Endothelial cell of umbilical vein (primary cell): ENCODE results near the gene C12orf43. TPM values are rescaled to one million over a fixed set of nuclear protein-coding genes. Genes with fewer than 3 reads are reported as not detected.

ENCODE experiments used
- BruUV-seq: library from RNA; stranded (reverse); fragments of 400-500 nt; replicated peaks from 2 replicates; lab custom pipeline; 2021; lab: Mats Ljungman, UMichigan
- CTCF ChIA-PET: fragments of 300-600, 350-600 bp; sonication (Branson Sonifier 250); formaldehyde crosslinking; loops from one replicate; lab custom pipeline; 2021; ENCODE audit warnings: antibody characterized with exemption, inconsistent platforms; lab: Charles Lee
- POLR2A ChIA-PET: fragments of 300-600, 350-600 bp; sonication (Branson Sonifier 250); formaldehyde crosslinking; loops from one replicate; lab custom pipeline; 2021; ENCODE audit warnings: antibody characterized with exemption, inconsistent platforms; lab: Charles Lee
- DNase-seq: peaks from one replicate; pipeline ENCODE4 v3.0.0-alpha.2; 2011; ENCODE audit warnings: low read depth, low spot score
- FAIRE-seq: peaks from 2 replicates; lab custom pipeline; 2011; peaks lifted over from hg19 to GRCh38; lab: Jason Lieb, UNC
- H2AFZ ChIP-seq: 2 replicates; pipeline ENCODE4 v1.6.0; 2012; ENCODE audit warnings: low read depth, low read length, control low read depth, inconsistent platforms
- H3K27ac ChIP-seq: 2 replicates; pipeline ENCODE4 v1.5.1; 2011; ENCODE audit warnings: low read depth, mild to moderate bottlenecking, control low read depth, low read length, moderate library complexity; ENCODE audit not compliant: insufficient read depth
- H3K27me3 ChIP-seq, 2 experiments: 2 replicates each; pipeline versions ENCODE4 v1.6.0 to v1.6.1; 2011; ENCODE audit warnings: low read length in 2 of 2, mixed read lengths in 1 of 2; ENCODE audit not compliant: control insufficient read depth in 2 of 2, insufficient read depth in 2 of 2
- H3K36me3 ChIP-seq, 2 experiments: 2 replicates in 1 of 2; 3 replicates in 1 of 2; pipeline ENCODE4 v1.5.1; 2011; ENCODE audit warnings: low read length in 2 of 2, mild to moderate bottlenecking in 1 of 2, moderate library complexity in 1 of 2; ENCODE audit not compliant: control insufficient read depth in 2 of 2, insufficient read depth in 2 of 2; ENCODE audit errors: extremely low read depth in 1 of 2
- H3K4me1 ChIP-seq: 3 replicates; pipeline ENCODE4 v1.5.1; 2011; ENCODE audit warnings: mild to moderate bottlenecking, low read length; ENCODE audit not compliant: control insufficient read depth, insufficient read depth; ENCODE audit errors: extremely low read depth
- H3K4me2 ChIP-seq: 2 replicates; pipeline ENCODE4 v1.6.1; 2011; ENCODE audit warnings: low read length, control low read depth, mixed read lengths; ENCODE audit not compliant: insufficient read depth
- H3K4me3 ChIP-seq, 3 experiments: fragments of 200-600 bp in 1 of 3; sonication (generic), shearing (Covaris generic) in 1 of 3; replicated peaks in 1 of 3; 2 replicates each; pipeline ENCODE4 v1.5.1; 2011 to 2016; ENCODE audit warnings: control low read depth in 3 of 3, low read length in 3 of 3, mild to moderate bottlenecking in 2 of 3, inconsistent platforms in 1 of 3, low read depth in 1 of 3, moderate library complexity in 1 of 3; ENCODE audit not compliant: insufficient read depth in 1 of 3
- H3K79me2 ChIP-seq: 2 replicates; pipeline ENCODE4 v1.6.0; 2012; ENCODE audit warnings: low read length, inconsistent platforms; ENCODE audit not compliant: control insufficient read depth, insufficient read depth
- H3K9ac ChIP-seq: replicated peaks from 2 replicates; pipeline ENCODE3; 2011; ENCODE audit warnings: low read length, control low read depth; ENCODE audit not compliant: insufficient read depth; ENCODE audit errors: extremely low read depth
- H3K9me1 ChIP-seq: replicated peaks from 3 replicates; pipeline ENCODE4 v1.6.0; 2011; ENCODE audit warnings: mild to moderate bottlenecking, low read length; ENCODE audit not compliant: control insufficient read depth, insufficient read depth; ENCODE audit errors: extremely low read depth
- H3K9me3 ChIP-seq: replicated peaks from 2 replicates; pipeline ENCODE4 v1.5.1; 2012; ENCODE audit warnings: low read length, inconsistent platforms; ENCODE audit not compliant: control insufficient read depth, insufficient read depth
- H4K20me1 ChIP-seq: replicated peaks from 2 replicates; pipeline ENCODE3; 2011; ENCODE audit warnings: mild to moderate bottlenecking, low read length; ENCODE audit not compliant: control insufficient read depth, insufficient read depth; ENCODE audit errors: extremely low read depth
- FOS ChIP-seq: IDR thresholded peaks from 2 replicates; pipeline ENCODE4 v1.6.1; 2011; ENCODE audit warnings: mild to moderate bottlenecking, low read length, moderate library complexity, borderline replicate concordance; ENCODE audit not compliant: insufficient read depth
- GATA2 ChIP-seq: IDR thresholded peaks from 2 replicates; pipeline ENCODE4 v1.7.0; 2011; ENCODE audit warnings: low read depth, mild to moderate bottlenecking, moderate library complexity, mixed read lengths, low read length; ENCODE audit not compliant: insufficient read length, insufficient read depth
- JUN ChIP-seq: IDR thresholded peaks from 2 replicates; pipeline ENCODE4 v1.6.1; 2011; ENCODE audit warnings: borderline replicate concordance, low read depth; ENCODE audit not compliant: insufficient read length, insufficient read depth
- MYC ChIP-seq: IDR thresholded peaks from one replicate; pipeline ENCODE4 v1.6.1; 2011; ENCODE audit warnings: mild to moderate bottlenecking, low read depth, low read length
- POLR2AphosphoS5 ChIP-seq: IDR thresholded peaks from 2 replicates; pipeline ENCODE4 v1.6.1; 2012; ENCODE audit warnings: low read depth, mild to moderate bottlenecking, control low read depth, low read length, moderate library complexity; ENCODE audit not compliant: insufficient read depth
- dilution Hi-C: fragments of 300-500 bp; cut with MboI; formaldehyde crosslinking; loops from one replicate; pipeline ENCODE4 v1.15.0; 2019; ENCODE audit warnings: low sequenced_read_pairs; ENCODE audit not compliant: extremely low pct_ligation_motif_present
- intact Hi-C: fragments of 100-400 bp; cut with micrococcal nuclease; formaldehyde crosslinking; loops from one replicate; pipeline ENCODE4 v1.10.0; 2022
- polyA plus RNA-seq, 4 experiments: library from polyadenylated mRNA; depleted of rRNA in 3 of 4; stranded (reverse) in 3 of 4; unstranded in 1 of 4; fragments of >200 nt; gene quantifications; 2 replicates each; pipeline versions ENCODE4 v1.2.1 to v1.2.3, GENCODE V29; 2011 to 2012; ENCODE audit warnings: missing spikeins in 1 of 4
- total RNA-seq: library from RNA; stranded (reverse); gene quantifications from 2 replicates; pipeline ENCODE4 v1.2.3, GENCODE V29; 2021
- TF ChIP-seq, protein P1 (sequence below): IDR thresholded peaks from 2 replicates; pipeline ENCODE4 v1.6.1; 2011; ENCODE audit not compliant: insufficient read depth, insufficient read length
- TF ChIP-seq, protein P2 (sequence below), 2 donors: IDR thresholded peaks; 1 replicate in 1 of 2; 2 replicates in 1 of 2; pipeline ENCODE4 v1.5.1; 2011; ENCODE audit warnings: low read length in 2 of 2, mild to moderate bottlenecking in 2 of 2, moderate library complexity in 2 of 2, control low read depth in 1 of 2, inconsistent platforms in 1 of 2, low read depth in 1 of 2; ENCODE audit not compliant: insufficient read depth in 1 of 2; ENCODE audit errors: extremely low read depth in 1 of 2

The C12orf43 gene
- total and polyA plus RNA-seq, 2 donors (not counting 3 experiments of a cell fraction or from before 2014, with no cell fraction given), result 12.3 to 24.7 TPM

GRCh38 chr12:120983759-120984158 lies 32.5 kb downstream of the C12orf43 start:
- intact Hi-C loops, result no loop called here
- H3K9me1 ChIP-seq, result no peaks in the 10 kb centered on the region
- H3K36me3 ChIP-seq, result no peaks in the 10 kb centered on the region
- H3K4me1 ChIP-seq, result no peaks in the 10 kb centered on the region
- no peaks in the 10 kb centered on the region for H3K9me3 ChIP-seq
- H3K79me2 ChIP-seq, result no peaks in the 10 kb centered on the region
- TF ChIP-seq GATA2, result no peak
- TF ChIP-seq, protein P1, sequence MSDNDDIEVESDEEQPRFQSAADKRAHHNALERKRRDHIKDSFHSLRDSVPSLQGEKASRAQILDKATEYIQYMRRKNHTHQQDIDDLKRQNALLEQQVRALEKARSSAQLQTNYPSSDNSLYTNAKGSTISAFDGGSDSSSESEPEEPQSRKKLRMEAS, result no peak
- ChIA-PET CTCF (interaction anchor here (2.7 kb wide), 1 partner anchor 12 kb away, joined by 9 read pairs; no protein-coding TSS in a partner anchor), POLR2A (no interaction called here)
- no peak overlapping the region for H3K4me2 ChIP-seq
- no peaks in the 10 kb centered on the region for H3K27me3 ChIP-seq
- BruUV-seq, result no TSS peak
- no peaks in the 10 kb centered on the region for H4K20me1 ChIP-seq
- no peak overlapping the region for H2AFZ ChIP-seq
- no peak for FAIRE-seq
- DNase-seq, result no peak
- H3K4me3 ChIP-seq, result no peak overlapping the region
- dilution Hi-C loops, result no loop called here
- H3K9ac ChIP-seq, result no peak overlapping the region
- H3K27ac ChIP-seq, result no peak overlapping the region

GRCh38 chr12:120982659-120983058 lies 33.6 kb downstream of the C12orf43 start:
- intact Hi-C loops, result no loop called here
- TF ChIP-seq JUN, result no peak
- TF ChIP-seq, protein P2, sequence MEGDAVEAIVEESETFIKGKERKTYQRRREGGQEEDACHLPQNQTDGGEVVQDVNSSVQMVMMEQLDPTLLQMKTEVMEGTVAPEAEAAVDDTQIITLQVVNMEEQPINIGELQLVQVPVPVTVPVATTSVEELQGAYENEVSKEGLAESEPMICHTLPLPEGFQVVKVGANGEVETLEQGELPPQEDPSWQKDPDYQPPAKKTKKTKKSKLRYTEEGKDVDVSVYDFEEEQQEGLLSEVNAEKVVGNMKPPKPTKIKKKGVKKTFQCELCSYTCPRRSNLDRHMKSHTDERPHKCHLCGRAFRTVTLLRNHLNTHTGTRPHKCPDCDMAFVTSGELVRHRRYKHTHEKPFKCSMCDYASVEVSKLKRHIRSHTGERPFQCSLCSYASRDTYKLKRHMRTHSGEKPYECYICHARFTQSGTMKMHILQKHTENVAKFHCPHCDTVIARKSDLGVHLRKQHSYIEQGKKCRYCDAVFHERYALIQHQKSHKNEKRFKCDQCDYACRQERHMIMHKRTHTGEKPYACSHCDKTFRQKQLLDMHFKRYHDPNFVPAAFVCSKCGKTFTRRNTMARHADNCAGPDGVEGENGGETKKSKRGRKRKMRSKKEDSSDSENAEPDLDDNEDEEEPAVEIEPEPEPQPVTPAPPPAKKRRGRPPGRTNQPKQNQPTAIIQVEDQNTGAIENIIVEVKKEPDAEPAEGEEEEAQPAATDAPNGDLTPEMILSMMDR (IDR thresholded peaks at IDR 0.05; ENCODE audit: extremely low read depth in 1 of 2, insufficient read depth in 1 of 2, low read depth in 1 of 2, low read length in 2 of 2), result no peak
- TF ChIP-seq, protein P1, result no peak
- no peak for TF ChIP-seq FOS
- TF ChIP-seq POLR2AphosphoS5, result no peak
- TF ChIP-seq MYC, result no peak
- no peaks in the 10 kb centered on the region for H3K9me1 ChIP-seq
- H3K4me2 ChIP-seq, result no peak overlapping the region
- POLR2A ChIA-PET, result no interaction called here
- no peaks in the 10 kb centered on the region for H3K36me3 ChIP-seq
- dilution Hi-C loops, result no loop called here
- H2AFZ ChIP-seq, result no peak overlapping the region
- CTCF ChIA-PET, result interaction anchor here (1.0 to 1.2 kb wide), 3 partner anchors 11 to 37 kb away, joined by 3 to 6 read pairs (median 4); no protein-coding TSS in a partner anchor
- no peak overlapping the region for H3K27ac ChIP-seq
- no peak for FAIRE-seq
- H3K79me2 ChIP-seq, result no peaks in the 10 kb centered on the region
- no peaks in the 10 kb centered on the region for H3K27me3 ChIP-seq
- no peaks in the 10 kb centered on the region for H3K9me3 ChIP-seq
- no peaks in the 10 kb centered on the region for H4K20me1 ChIP-seq
- H3K4me1 ChIP-seq, result no peaks in the 10 kb centered on the region
- no peak overlapping the region for H3K9ac ChIP-seq
- DNase-seq, result no peak
- no TSS peak for BruUV-seq
- no peak overlapping the region for H3K4me3 ChIP-seq
